HG03097 (cell line): ENCODE results near the gene TCF7L2.

Source experiments
- ATAC-seq: cut with Tn5 transposase; IDR thresholded peaks from one replicate; pipeline ENCODE4 v1.9.1; 2021; ENCODE audit not compliant: unreplicated experiment, low FRiP score

Gene TCF7L2

GRCh38 chr10:113111900-113112853 is 162.1 kb downstream of the TCF7L2 start:
- ATAC-seq, result no peak

GRCh38 chr10:113113241-113113640 is 163.2 kb downstream of the TCF7L2 start:
- no peak for ATAC-seq

- no peak for ATAC-seq
Measured at GRCh38 chr10:113113918-113114317, 163.9 kb downstream of the TCF7L2 start.

- ATAC-seq, result no peak
Measured at GRCh38 chr10:113115556-113115955, 165.5 kb downstream of the TCF7L2 start.

GRCh38 chr10:113118882-113119281 is 168.8 kb downstream of the TCF7L2 start:
- ATAC-seq, result no peak

- ATAC-seq, result no peak
Measured at GRCh38 chr10:113119801-113120200, 169.8 kb downstream of the TCF7L2 start.

- ATAC-seq, result no peak
Measured at GRCh38 chr10:113121153-113121552, 171.1 kb downstream of the TCF7L2 start.

- no peak for ATAC-seq
Measured at GRCh38 chr10:113122947-113123346, 172.9 kb downstream of the TCF7L2 start.

- no peak for ATAC-seq
Measured at GRCh38 chr10:113124724-113125123, 174.7 kb downstream of the TCF7L2 start.

- ATAC-seq, result no peak
Measured at GRCh38 chr10:113125612-113126011, 175.6 kb downstream of the TCF7L2 start.

GRCh38 chr10:113126229-113127201 is 176.5 kb downstream of the TCF7L2 start:
- ATAC-seq, result no peak

GRCh38 chr10:113127261-113127900 is 177.3 kb downstream of the TCF7L2 start:
- no peak for ATAC-seq

GRCh38 chr10:113127901-113128283 is 177.8 kb downstream of the TCF7L2 start:
- ATAC-seq, result no peak

- no peak for ATAC-seq
Measured at GRCh38 chr10:113128450-113129070, 178.5 kb downstream of the TCF7L2 start.

- no peak for ATAC-seq
Measured at GRCh38 chr10:113129117-113129516, 179.1 kb downstream of the TCF7L2 start.

GRCh38 chr10:113130014-113130641 is 180.1 kb downstream of the TCF7L2 start:
- no peak for ATAC-seq

GRCh38 chr10:113131613-113132261 is 181.7 kb downstream of the TCF7L2 start:
- ATAC-seq, result no peak

- no peak for ATAC-seq
Measured at GRCh38 chr10:113132591-113133121, 182.6 kb downstream of the TCF7L2 start.

- ATAC-seq, result no peak
Measured at GRCh38 chr10:113133497-113134115, 183.6 kb downstream of the TCF7L2 start.
